OCI-LY3 (cell line): ENCODE results near the gene NEK3.
"Not testable (repeated sequence)": the region's sequence is repeated elsewhere in the genome, so short reads cannot be mapped to it uniquely, and the experiment has no call there.

ENCODE experiments used
- H2AFZ ChIP-seq: fragments of 200-600, 300-600 bp; shearing (Covaris generic); 2 replicates; pipeline ENCODE4 v1.6.0; 2014; ENCODE audit warnings: antibody characterized with exemption, low read depth, low read length
- H3K27ac ChIP-seq: fragments of 200-600, 300-600 bp; sonication (generic); 2 replicates; pipeline ENCODE4 v1.5.1; 2014; ENCODE audit warnings: mild to moderate bottlenecking, low read length, moderate library complexity, mixed read lengths
- H3K27me3 ChIP-seq: fragments of 200-600, 300-600 bp; sonication (generic); 2 replicates; pipeline ENCODE4 v1.6.1; 2014; ENCODE audit warnings: low read depth, low read length, mixed read lengths
- H3K36me3 ChIP-seq: fragments of 200-600, 300-600 bp; sonication (generic); replicated peaks from 2 replicates; pipeline ENCODE3; 2014; ENCODE audit warnings: low read depth, low read length, mixed read lengths
- H3K4me1 ChIP-seq: fragments of 300-600, 200-600 bp; sonication (generic); 2 replicates; pipeline ENCODE4 v1.6.1; 2014; ENCODE audit warnings: low read length, mixed read lengths
- H3K4me2 ChIP-seq: fragments of 200-600, 300-600 bp; sonication (generic); 2 replicates; pipeline ENCODE4 v1.6.1; 2014; ENCODE audit warnings: low read length, mixed read lengths
- H3K4me3 ChIP-seq: fragments of 300-600, 200-600 bp; sonication (generic); 2 replicates; pipeline ENCODE4 v1.5.1; 2014; ENCODE audit warnings: antibody characterized with exemption, mild to moderate bottlenecking, low read length, moderate library complexity
- H3K79me2 ChIP-seq: fragments of 300-600, 200-600 bp; shearing (Covaris generic); 2 replicates; pipeline ENCODE4 v1.6.1; 2014; ENCODE audit warnings: mild to moderate bottlenecking, low read length, mixed read lengths
- H3K9ac ChIP-seq: fragments of 300-600, 200-600 bp; shearing (Covaris generic); 2 replicates; pipeline ENCODE4 v1.6.0; 2014; ENCODE audit warnings: mild to moderate bottlenecking, low read length, moderate library complexity
- H3K9me3 ChIP-seq: fragments of 200-600, 300-600 bp; shearing (Covaris generic); 2 replicates; pipeline ENCODE4 v1.6.1; 2014; ENCODE audit warnings: low read length, mixed read lengths; ENCODE audit not compliant: insufficient read depth
- H4K20me1 ChIP-seq: fragments of 200-600, 300-600 bp; sonication (generic); 2 replicates; pipeline ENCODE4 v1.6.1; 2016; ENCODE audit warnings: low read length, mixed read lengths; ENCODE audit not compliant: insufficient read depth
- EZH2phosphoT487 ChIP-seq: fragments of 200-600 bp; shearing (Covaris generic); IDR thresholded peaks from 2 replicates; pipeline ENCODE4 v1.6.1; 2018; ENCODE audit warnings: antibody characterized with exemption, mixed run types, low read depth
- TF ChIP-seq, protein P1 (sequence below): fragments of 200-600, 300-600 bp; sonication (generic); IDR thresholded peaks from 2 replicates; pipeline ENCODE4 v1.5.1; 2014; ENCODE audit warnings: antibody characterized with exemption, low read length, low read depth

The NEK3 gene

DNA sequence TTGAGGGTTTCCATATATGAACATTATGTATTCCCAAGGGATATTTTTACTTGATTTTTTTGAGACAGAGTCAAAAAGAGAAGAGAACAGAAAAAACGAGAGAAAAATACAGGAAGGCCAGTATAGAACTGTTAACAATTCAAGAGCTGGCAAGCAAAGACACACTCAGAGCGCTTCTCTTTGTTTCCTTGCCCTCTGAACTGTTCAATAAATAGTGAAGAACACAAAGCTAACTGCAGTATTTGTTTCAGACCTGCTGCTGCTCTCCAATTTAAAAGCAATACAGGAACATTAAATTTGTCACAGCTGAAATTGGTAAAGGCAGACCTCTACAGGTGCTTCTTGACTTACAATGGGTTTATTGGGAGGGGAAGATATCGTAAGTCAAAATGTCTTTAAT is 14.0 kb upstream of the NEK3 start:
- no peaks in the 10 kb centered on the region for H3K27me3 ChIP-seq
- peaks cover 26% of the 10 kb centered on the region for H3K36me3 ChIP-seq
- TF ChIP-seq, protein P1, sequence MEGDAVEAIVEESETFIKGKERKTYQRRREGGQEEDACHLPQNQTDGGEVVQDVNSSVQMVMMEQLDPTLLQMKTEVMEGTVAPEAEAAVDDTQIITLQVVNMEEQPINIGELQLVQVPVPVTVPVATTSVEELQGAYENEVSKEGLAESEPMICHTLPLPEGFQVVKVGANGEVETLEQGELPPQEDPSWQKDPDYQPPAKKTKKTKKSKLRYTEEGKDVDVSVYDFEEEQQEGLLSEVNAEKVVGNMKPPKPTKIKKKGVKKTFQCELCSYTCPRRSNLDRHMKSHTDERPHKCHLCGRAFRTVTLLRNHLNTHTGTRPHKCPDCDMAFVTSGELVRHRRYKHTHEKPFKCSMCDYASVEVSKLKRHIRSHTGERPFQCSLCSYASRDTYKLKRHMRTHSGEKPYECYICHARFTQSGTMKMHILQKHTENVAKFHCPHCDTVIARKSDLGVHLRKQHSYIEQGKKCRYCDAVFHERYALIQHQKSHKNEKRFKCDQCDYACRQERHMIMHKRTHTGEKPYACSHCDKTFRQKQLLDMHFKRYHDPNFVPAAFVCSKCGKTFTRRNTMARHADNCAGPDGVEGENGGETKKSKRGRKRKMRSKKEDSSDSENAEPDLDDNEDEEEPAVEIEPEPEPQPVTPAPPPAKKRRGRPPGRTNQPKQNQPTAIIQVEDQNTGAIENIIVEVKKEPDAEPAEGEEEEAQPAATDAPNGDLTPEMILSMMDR = no peak
- TF ChIP-seq EZH2phosphoT487 = no peak
- H3K79me2 ChIP-seq = no peaks in the 10 kb centered on the region
- H3K27ac ChIP-seq = no peak overlapping the region
- no peak overlapping the region for H3K9ac ChIP-seq
- H2AFZ ChIP-seq = no peak overlapping the region
- no peaks in the 10 kb centered on the region for H3K9me3 ChIP-seq
- no peak overlapping the region for H3K4me3 ChIP-seq
- H3K4me1 ChIP-seq = peaks cover 19% of the 10 kb centered on the region
- no peaks in the 10 kb centered on the region for H4K20me1 ChIP-seq
- no peak overlapping the region for H3K4me2 ChIP-seq

DNA sequence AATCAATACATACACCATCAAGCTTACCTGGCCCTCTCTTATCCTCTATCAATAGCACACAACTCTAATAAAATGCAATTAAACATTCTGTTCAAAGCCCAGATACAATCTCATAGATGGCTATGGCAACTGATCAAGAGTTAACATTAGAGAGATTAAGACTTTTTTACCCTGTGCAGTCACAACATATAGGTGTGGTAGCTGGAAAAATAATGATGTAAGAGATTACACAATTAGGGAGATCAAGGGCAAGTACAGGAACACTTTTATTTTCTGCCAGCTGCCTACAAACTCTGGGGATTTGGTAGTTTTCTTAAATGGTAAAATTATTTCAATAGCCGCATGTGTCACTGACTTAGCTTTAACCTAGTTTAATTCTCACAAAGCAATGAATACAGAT is 12.3 kb upstream of the NEK3 start:
- H3K9me3 ChIP-seq, H4K20me1 ChIP-seq, H3K4me3 ChIP-seq, H3K27ac ChIP-seq, H2AFZ ChIP-seq, H3K9ac ChIP-seq, H3K27me3 ChIP-seq, H3K4me2 ChIP-seq, H3K79me2 ChIP-seq: not testable (repeated sequence)
- Histone ChIP-seq H3K4me1 (peaks cover 19% of the 10 kb centered on the region), H3K36me3 (peaks cover 24% of the 10 kb centered on the region)

DNA sequence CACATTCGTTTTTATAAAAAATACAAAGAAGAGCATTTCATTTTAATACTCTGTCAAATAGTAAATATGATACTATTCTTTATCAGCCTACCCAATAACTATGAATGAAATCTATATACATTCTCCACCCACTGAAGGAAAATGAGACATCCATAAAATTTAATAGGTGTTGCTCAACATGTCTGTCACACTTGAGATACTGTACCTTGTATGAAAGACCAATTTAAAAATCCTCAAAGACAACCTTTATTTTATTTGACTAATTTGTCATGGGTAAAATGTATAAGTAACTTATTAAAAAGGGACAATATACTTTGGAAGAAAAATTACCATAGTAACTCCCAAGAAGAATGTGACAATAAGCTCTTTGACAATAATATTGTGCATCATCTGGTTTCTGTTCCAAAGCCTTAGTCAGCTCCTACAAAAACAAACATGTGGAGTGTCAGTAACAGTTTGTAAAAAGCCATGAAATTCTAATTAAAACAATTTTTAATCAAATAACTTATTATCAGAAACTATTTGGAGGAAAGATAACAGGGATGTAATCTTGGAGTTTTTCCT is 11.5 kb upstream of the NEK3 start:
- not testable (repeated sequence) for H3K27ac ChIP-seq, H3K79me2 ChIP-seq, H3K9ac ChIP-seq, H3K4me3 ChIP-seq, H4K20me1 ChIP-seq, H3K4me2 ChIP-seq, H2AFZ ChIP-seq, H3K9me3 ChIP-seq, H3K27me3 ChIP-seq
- H3K4me1 ChIP-seq = peaks cover 19% of the 10 kb centered on the region
- H3K36me3 ChIP-seq = peaks cover 24% of the 10 kb centered on the region

DNA sequence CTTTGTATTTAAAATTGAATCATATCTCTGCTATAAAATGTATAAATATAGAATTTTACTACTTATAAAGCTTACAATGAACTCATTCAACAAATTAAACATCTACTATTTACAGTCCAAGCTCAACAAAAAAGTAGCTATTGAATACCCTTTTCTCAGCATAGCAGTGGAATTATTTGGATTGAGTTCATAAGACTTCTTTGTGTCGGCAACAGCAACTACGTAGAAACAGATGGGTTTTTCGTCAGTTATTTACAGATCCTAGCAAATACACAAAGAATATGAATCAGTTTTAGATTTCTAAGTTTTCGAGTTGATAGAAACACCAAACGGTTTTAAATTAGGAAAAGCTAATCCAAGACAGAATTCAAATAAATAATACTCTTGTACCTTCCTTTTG is 10.4 kb upstream of the NEK3 start:
- H3K9me3 ChIP-seq = no peaks in the 10 kb centered on the region
- peaks cover 18% of the 10 kb centered on the region for H3K4me1 ChIP-seq
- no peaks in the 10 kb centered on the region for H3K79me2 ChIP-seq
- no peak overlapping the region for H3K4me3 ChIP-seq
- peaks cover 20% of the 10 kb centered on the region for H3K36me3 ChIP-seq
- H2AFZ ChIP-seq = no peak overlapping the region
- no peak overlapping the region for H3K4me2 ChIP-seq
- no peak overlapping the region for H3K27ac ChIP-seq
- TF ChIP-seq, protein P1 = no peak
- no peak for TF ChIP-seq EZH2phosphoT487
- no peaks in the 10 kb centered on the region for H3K27me3 ChIP-seq
- no peaks in the 10 kb centered on the region for H4K20me1 ChIP-seq
- no peak overlapping the region for H3K9ac ChIP-seq

DNA sequence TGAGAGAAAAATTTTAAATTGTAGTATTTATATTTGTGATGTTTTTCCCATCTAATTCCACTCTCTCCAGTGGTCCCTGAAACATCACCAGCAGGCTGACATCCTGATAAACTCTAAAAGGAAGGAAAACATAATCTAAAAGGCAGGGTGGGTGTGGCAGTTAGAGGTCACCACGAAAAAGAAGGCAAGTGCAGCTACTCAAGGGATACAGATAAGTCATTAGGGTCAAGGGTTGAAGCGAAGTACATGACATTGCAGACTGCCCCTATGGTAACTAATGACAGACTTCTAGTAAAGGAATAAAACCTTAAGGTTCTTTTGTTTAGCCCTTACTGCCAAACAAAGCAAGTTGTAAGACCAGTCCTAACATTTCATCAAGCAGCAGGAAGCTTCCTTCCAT is 6.0 kb upstream of the NEK3 start:
- no peaks in the 10 kb centered on the region for H3K9me3 ChIP-seq
- no peak overlapping the region for H3K4me3 ChIP-seq
- TF ChIP-seq, protein P1 = no peak
- no peak for TF ChIP-seq EZH2phosphoT487
- peaks cover 6% of the 10 kb centered on the region for H3K36me3 ChIP-seq
- no peak overlapping the region for H3K27ac ChIP-seq
- no peak overlapping the region for H2AFZ ChIP-seq
- H3K79me2 ChIP-seq = no peaks in the 10 kb centered on the region
- no peaks in the 10 kb centered on the region for H3K4me1 ChIP-seq
- no peaks in the 10 kb centered on the region for H3K27me3 ChIP-seq
- no peak overlapping the region for H3K9ac ChIP-seq
- no peak overlapping the region for H3K4me2 ChIP-seq
- no peaks in the 10 kb centered on the region for H4K20me1 ChIP-seq
